ENCODE data around the gene DYRK1A. TPM values are rescaled to one million over a fixed set of nuclear protein-coding genes. Genes with fewer than 3 reads are reported as not detected.

Gene DYRK1A
- total RNA-seq (2014; rRNA removed; shearing (Covaris generic)) (46.3 and 58.4 TPM in 2 replicates), total RNA-seq (2022) (65.1 and 67.1 TPM in 2 replicates), Bru-seq, nascent RNA (percentile 96 among the genes with signal in this experiment), BruChase-seq, experiment 1, labeled RNA remaining after a 6-hour chase (percentile 92 among the genes with signal in this experiment), BruChase-seq, experiment 2, labeled RNA remaining after a 2-hour chase (percentile 93 among the genes with signal in this experiment)
- long read RNA-seq, partial matches to known transcripts = 0 of 8 reads
- long read RNA-seq, other reads (novel, unspliced or antisense) = 8 of 8 reads

DNA sequence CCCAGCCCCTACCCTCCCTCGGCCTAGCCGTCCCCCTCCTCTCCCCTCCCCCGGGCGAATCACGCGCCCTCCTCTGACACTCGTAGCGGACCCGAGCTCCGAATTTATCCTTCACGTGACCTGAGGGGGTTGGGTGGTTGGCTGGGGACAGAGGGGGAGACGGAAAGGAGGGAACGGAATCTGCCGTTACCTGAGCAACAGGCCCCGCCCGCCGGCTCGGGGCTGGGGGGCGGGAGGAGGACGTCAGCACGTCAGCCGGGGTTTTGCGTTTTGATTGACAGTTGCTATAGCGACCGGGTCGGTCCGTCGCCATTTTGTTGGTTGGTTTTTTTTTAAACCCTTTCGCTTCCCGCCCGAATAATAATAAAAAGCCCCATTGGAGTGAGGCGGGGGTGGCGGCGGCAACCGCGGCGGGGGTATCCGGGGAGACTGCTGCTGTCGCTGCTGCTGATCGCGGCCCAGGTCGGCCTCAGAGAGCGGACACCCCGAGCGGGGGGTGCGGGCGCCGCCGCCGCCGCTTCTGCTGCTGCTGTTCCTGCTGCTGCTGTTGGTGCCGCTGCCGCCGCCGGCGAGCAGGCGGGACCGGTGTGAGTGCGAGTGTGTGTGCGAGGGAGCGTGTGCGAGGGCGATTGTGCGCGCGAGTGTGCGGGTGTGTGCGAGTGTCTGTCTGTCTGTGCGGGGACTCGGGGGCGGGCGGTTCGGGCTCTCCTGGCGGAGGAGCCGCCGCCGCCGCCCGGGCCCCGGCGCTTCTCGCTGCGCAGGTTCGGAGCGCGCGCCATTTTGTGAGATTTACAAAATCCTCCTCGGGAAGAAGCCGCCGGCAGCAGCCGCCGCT is at the start of gene DYRK1A:
TSS of gene DYRK1A (plus strand) at position 292 of the 835 bp plus-strand sequence. CDS start 53,602 bp downstream, outside the sequence.
- peak within 1 kb of the TSS; percentile 90 for H3K27ac ChIP-seq (ENCODE audit: low read depth, low read length, poor library complexity, severe bottlenecking)
- no TSS peak for BruUV-seq (replicated peaks)
- ChIA-PET POLR2A (interaction anchor here (0.6 to 0.7 kb wide), 3 partner anchors 19 to 100 kb away, joined by 3 read pairs; partner anchors contain the start of gene VPS26C), CTCF (ENCODE audit: unreplicated experiment) (interaction anchor here (0.6 kb wide), 1 partner anchor 12 kb away, joined by 3 read pairs; no protein-coding TSS in a partner anchor)
- peaks cover 11% of the 10 kb centered on the region for H3K36me3 ChIP-seq (ENCODE audit: insufficient read depth, low read length)
- peak within 1 kb of the TSS; percentile 86 for H3K4me3 ChIP-seq (ENCODE audit: low read depth, low read length, poor library complexity, severe bottlenecking)
- intact Hi-C loops (cut with micrococcal nuclease; ENCODE audit: unreplicated experiment) = loop anchor here (1.0 to 10.0 kb wide), 6 partner anchors 96 to 1818 kb away; partner anchors contain the start of genes HLCS, PIGP, PSMG1 and TTC3
- peaks cover 50% of the 10 kb centered on the region for H3K79me2 ChIP-seq (ENCODE audit: insufficient read depth, low read depth, low read length)
- H3K4me2 ChIP-seq (ENCODE audit: low read length) = peak within 1 kb of the TSS; percentile 93
- peak; percentile 98 for DNase-seq (ENCODE audit: low spot score)
- peaks cover 38% of the 10 kb centered on the region for H4K20me1 ChIP-seq (ENCODE audit: insufficient read depth, low read length)
- peak within 1 kb of the TSS; percentile 57 for H2AFZ ChIP-seq (ENCODE audit: low read length)
- TF ChIP-seq, protein P1, sequence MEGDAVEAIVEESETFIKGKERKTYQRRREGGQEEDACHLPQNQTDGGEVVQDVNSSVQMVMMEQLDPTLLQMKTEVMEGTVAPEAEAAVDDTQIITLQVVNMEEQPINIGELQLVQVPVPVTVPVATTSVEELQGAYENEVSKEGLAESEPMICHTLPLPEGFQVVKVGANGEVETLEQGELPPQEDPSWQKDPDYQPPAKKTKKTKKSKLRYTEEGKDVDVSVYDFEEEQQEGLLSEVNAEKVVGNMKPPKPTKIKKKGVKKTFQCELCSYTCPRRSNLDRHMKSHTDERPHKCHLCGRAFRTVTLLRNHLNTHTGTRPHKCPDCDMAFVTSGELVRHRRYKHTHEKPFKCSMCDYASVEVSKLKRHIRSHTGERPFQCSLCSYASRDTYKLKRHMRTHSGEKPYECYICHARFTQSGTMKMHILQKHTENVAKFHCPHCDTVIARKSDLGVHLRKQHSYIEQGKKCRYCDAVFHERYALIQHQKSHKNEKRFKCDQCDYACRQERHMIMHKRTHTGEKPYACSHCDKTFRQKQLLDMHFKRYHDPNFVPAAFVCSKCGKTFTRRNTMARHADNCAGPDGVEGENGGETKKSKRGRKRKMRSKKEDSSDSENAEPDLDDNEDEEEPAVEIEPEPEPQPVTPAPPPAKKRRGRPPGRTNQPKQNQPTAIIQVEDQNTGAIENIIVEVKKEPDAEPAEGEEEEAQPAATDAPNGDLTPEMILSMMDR (conservative IDR thresholded peaks at IDR 0.05; ENCODE audit: low read length) = no peak
- peaks cover 38% of the 10 kb centered on the region for H3K4me1 ChIP-seq (ENCODE audit: insufficient read depth, low read length, poor library complexity, severe bottlenecking)
- no peaks in the 10 kb centered on the region for H3K9me2 ChIP-seq (ENCODE audit: insufficient read depth, low read length)
- H3K9me3 ChIP-seq (ENCODE audit: low read length) = no peaks in the 10 kb centered on the region

DNA sequence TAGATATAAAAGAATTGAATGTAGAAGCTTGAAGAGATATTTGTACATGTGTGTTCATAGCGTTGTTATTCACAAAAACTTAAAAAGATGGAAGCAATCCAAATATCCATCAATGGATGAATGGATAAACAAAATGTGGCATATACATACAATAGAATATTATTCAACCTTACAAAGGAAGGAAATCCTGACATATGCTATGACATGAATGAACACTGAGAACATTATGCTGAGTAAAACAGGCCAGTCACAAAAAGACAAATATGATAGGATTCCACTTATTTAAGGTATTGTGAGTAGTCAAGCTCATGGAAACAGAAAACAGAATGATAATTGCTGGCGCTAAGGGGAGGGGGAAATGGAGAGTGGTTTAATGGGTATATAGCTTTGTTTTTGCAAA is 47.0 kb upstream of the DYRK1A start:
- no TSS peak for BruUV-seq (replicated peaks)
- no peak overlapping the region for H3K4me2 ChIP-seq (ENCODE audit: low read length)
- intact Hi-C loops (cut with micrococcal nuclease; ENCODE audit: unreplicated experiment) = no loop called here
- H3K4me3 ChIP-seq (ENCODE audit: low read depth, low read length, poor library complexity, severe bottlenecking) = no peak overlapping the region
- ChIA-PET CTCF (ENCODE audit: unreplicated experiment) (no interaction called here), POLR2A (no interaction called here)
- no peak overlapping the region for H2AFZ ChIP-seq (ENCODE audit: low read length)
- no peaks in the 10 kb centered on the region for H4K20me1 ChIP-seq (ENCODE audit: insufficient read depth, low read length)
- H3K4me1 ChIP-seq (ENCODE audit: insufficient read depth, low read length, poor library complexity, severe bottlenecking) = no peaks in the 10 kb centered on the region
- no peaks in the 10 kb centered on the region for H3K36me3 ChIP-seq (ENCODE audit: insufficient read depth, low read length)
- no peak for TF ChIP-seq EZH2phosphoT487 (IDR thresholded peaks at IDR 0.05; ENCODE audit: borderline replicate concordance, low read depth, low read length)
- TF ChIP-seq, protein P1 (conservative IDR thresholded peaks at IDR 0.05; ENCODE audit: low read length) = no peak
- H3K27ac ChIP-seq (ENCODE audit: low read depth, low read length, poor library complexity, severe bottlenecking) = no peak overlapping the region
- no peaks in the 10 kb centered on the region for H3K79me2 ChIP-seq (ENCODE audit: insufficient read depth, low read depth, low read length)
- DNase-seq (ENCODE audit: low spot score) = no peak
- no peaks in the 10 kb centered on the region for H3K9me2 ChIP-seq (ENCODE audit: insufficient read depth, low read length)
- no peaks in the 10 kb centered on the region for H3K9me3 ChIP-seq (ENCODE audit: low read length)
